ENCODE results near the gene POLR1G. TPM values are rescaled to one million over a fixed set of nuclear protein-coding genes. Genes with fewer than 3 reads are reported as not detected.

Gene POLR1G
- total RNA-seq, 1 experiment from 2014 or later: 30.5 TPM

DNA sequence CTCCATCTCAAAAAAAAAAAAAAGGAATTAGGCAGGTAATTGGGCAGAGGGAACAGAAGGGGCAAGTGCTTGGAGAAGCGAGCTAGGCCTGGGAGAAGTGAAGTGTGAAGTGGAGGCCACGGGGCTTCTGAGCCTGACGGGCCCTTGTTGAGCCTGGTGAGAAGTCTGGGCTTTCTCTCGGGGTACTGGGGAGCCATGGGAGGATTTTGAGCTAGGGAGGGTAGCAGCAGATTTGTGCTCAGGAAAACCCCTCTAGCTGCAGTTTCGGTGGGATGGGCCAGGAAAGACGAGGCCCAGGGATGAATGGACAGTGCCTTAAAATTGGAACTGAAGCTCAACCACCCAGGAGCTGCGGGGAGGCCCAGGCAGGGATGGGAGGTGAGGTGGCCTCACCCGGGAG, 8.0 kb downstream of the POLR1G start:
- DNase-seq (ENCODE audit: low read depth, low spot score): no peak
- no peak overlapping the region for H3K4me3 ChIP-seq (replicated peaks in 1 of 2; ENCODE audit: low read depth in 1 of 2, low read length in 2 of 2)
- no peak overlapping the region for H3K9ac ChIP-seq (ENCODE audit: low read length)
- no peaks in the 10 kb centered on the region for H4K20me1 ChIP-seq (ENCODE audit: insufficient read depth)
- H3K27ac ChIP-seq (ENCODE audit: low read depth, low read length): no peak overlapping the region
- TF ChIP-seq REST (IDR thresholded peaks at IDR 0.05; ENCODE audit: low read depth) (no peak), RAD21 (IDR thresholded peaks at IDR 0.05; ENCODE audit: low read depth) (no peak), CEBPB (IDR thresholded peaks at IDR 0.05; ENCODE audit: low read depth) (no peak), POLR2A (IDR thresholded peaks at IDR 0.05; ENCODE audit: borderline replicate concordance, extremely low read depth, insufficient read depth, insufficient read length) (no peak)
- H3K27me3 ChIP-seq (ENCODE audit: insufficient read depth, low read length): no peaks in the 10 kb centered on the region
- CTCF ChIA-PET: interaction anchor here (2.2 kb wide), 1 partner anchor 64 kb away, joined by 7 read pairs; no protein-coding TSS in a partner anchor
- BruUV-seq (replicated peaks): no TSS peak
- peaks cover 4 to 25% of the 10 kb centered on the region in 2 experiments; a peak in 3 of 4 replicates for H3K4me1 ChIP-seq (ENCODE audit: control insufficient read depth in 1 of 2, insufficient read depth in 2 of 2, low read length in 2 of 2)
- no peak overlapping the region for H2AFZ ChIP-seq (ENCODE audit: low read depth, low read length, poor library complexity, severe bottlenecking)
- peaks cover 24 to 39% of the 10 kb centered on the region in 2 experiments; a peak in 3 of 4 replicates for H3K36me3 ChIP-seq (ENCODE audit: control insufficient read depth in 1 of 2, insufficient read depth in 2 of 2, low read length in 2 of 2)
- POLR2A ChIA-PET: interaction anchor here (0.7 to 1.5 kb wide), 2 partner anchors 10 to 524 kb away, joined by 4 read pairs; no protein-coding TSS in a partner anchor
- no peaks in the 10 kb centered on the region for H3K9me3 ChIP-seq (ENCODE audit: control insufficient read depth in 1 of 2, insufficient read depth in 1 of 2, low read depth in 1 of 2, low read length in 2 of 2)
- H3K9me2 ChIP-seq (ENCODE audit: insufficient read depth): no peaks in the 10 kb centered on the region
- H3K4me2 ChIP-seq (ENCODE audit: low read length): no peak overlapping the region
- no peak for ATAC-seq
- RAD21 ChIA-PET (ENCODE audit: low non-redundant PET in 1 of 2, low total read pairs in 2 of 2, uncharacterized antibody in 2 of 2, unreplicated experiment in 2 of 2): no interaction called here
- H3K79me2 ChIP-seq (ENCODE audit: insufficient read depth, low read length): peaks cover 10% of the 10 kb centered on the region; the same call in 1 of the 2 replicates
- intact Hi-C loops (cut with micrococcal nuclease): no loop called here

- Histone ChIP-seq H2AFZ (ENCODE audit: low read depth, low read length, poor library complexity, severe bottlenecking) (no peak overlapping the region), H3K36me3 (ENCODE audit: control insufficient read depth in 1 of 2, insufficient read depth in 2 of 2, low read length in 2 of 2) (peaks cover 24 to 42% of the 10 kb centered on the region in 2 experiments; a peak in 3 of 4 replicates), H3K9me3 (ENCODE audit: control insufficient read depth in 1 of 2, insufficient read depth in 1 of 2, low read depth in 1 of 2, low read length in 2 of 2) (no peaks in the 10 kb centered on the region), H3K27ac (ENCODE audit: low read depth, low read length) (no peak overlapping the region), H3K79me2 (ENCODE audit: insufficient read depth, low read length) (peaks cover 28% of the 10 kb centered on the region), H3K9ac (ENCODE audit: low read length) (no peak overlapping the region), H4K20me1 (ENCODE audit: insufficient read depth) (no peaks in the 10 kb centered on the region), H3K4me1 (ENCODE audit: control insufficient read depth in 1 of 2, insufficient read depth in 2 of 2, low read length in 2 of 2) (peaks cover 7 to 41% of the 10 kb centered on the region in 2 experiments), H3K4me3 (replicated peaks in 1 of 2; ENCODE audit: low read depth in 1 of 2, low read length in 2 of 2) (no peak overlapping the region), H3K9me2 (ENCODE audit: insufficient read depth) (no peaks in the 10 kb centered on the region), H3K4me2 (ENCODE audit: low read length) (peak overlapping the region; percentile 17; the same call in 1 of the 2 replicates), H3K27me3 (ENCODE audit: insufficient read depth, low read length) (no peaks in the 10 kb centered on the region)
- ChIA-PET POLR2A (interaction anchor here (1.0 to 1.1 kb wide), 2 partner anchors 11 to 51 kb away, joined by 3 to 4 read pairs; partner anchors contain the start of gene FOSB), RAD21 (ENCODE audit: low non-redundant PET in 1 of 2, low total read pairs in 2 of 2, uncharacterized antibody in 2 of 2, unreplicated experiment in 2 of 2) (no interaction called here), CTCF (interaction anchor here (1.4 kb wide), 1 partner anchor 22 kb away, joined by 5 read pairs; no protein-coding TSS in a partner anchor)
- BruUV-seq (replicated peaks): no TSS peak
- no peak for TF ChIP-seq SP1 (IDR thresholded peaks at IDR 0.05; ENCODE audit: low read depth)
- TF ChIP-seq, protein P1, sequence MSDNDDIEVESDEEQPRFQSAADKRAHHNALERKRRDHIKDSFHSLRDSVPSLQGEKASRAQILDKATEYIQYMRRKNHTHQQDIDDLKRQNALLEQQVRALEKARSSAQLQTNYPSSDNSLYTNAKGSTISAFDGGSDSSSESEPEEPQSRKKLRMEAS (IDR thresholded peaks at IDR 0.05): no peak
- TF ChIP-seq EZH2phosphoT487 (IDR thresholded peaks at IDR 0.05; ENCODE audit: borderline replicate concordance): no peak
- TF ChIP-seq ZNF274 (IDR thresholded peaks at IDR 0.05; ENCODE audit: low read depth, low read length): no peak
- TF ChIP-seq REST (IDR thresholded peaks at IDR 0.05; ENCODE audit: low read depth): no peak
- no peak for TF ChIP-seq JUND (IDR thresholded peaks at IDR 0.05)
- TF ChIP-seq SRF (IDR thresholded peaks at IDR 0.05; ENCODE audit: low read depth): no peak
- intact Hi-C loops (cut with micrococcal nuclease): no loop called here
- ATAC-seq: no peak
- DNase-seq (ENCODE audit: low read depth, low spot score): no peak
Observed at GRCh38 chr19:45417151-45417550, 10.7 kb downstream of the POLR1G start.

Measured in HCT116 (cell line).